ENCODE measurements around the gene C2CD2. TPM values are rescaled to one million over a fixed set of nuclear protein-coding genes. Genes with fewer than 3 reads are reported as not detected.

C2CD2 gene
- total and polyA plus RNA-seq, 2 experiments from 2014 or later, result 4.5 to 16.2 TPM

DNA sequence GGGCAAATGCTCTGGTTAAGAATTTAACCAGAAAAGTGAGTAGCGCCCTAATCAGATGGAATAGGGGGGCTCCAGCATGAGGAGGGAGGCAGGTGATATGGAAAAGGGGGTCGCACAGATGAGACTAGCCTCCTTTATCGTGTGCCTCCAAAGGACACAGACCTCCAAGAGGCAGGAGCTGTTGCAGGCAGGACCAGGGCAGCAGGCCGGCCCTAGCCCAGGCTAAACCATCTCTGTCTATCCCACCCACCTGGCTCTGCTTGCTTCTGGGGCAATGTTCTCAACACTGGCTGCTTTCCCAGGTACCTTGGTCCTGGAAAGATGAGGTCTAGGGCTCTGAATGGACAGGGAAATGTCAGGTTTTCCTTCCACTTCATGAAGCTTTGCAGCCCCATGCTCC is 36.3 kb downstream of the C2CD2 start:
- Histone ChIP-seq H3F3A (replicated peaks; ENCODE audit: low read depth) (no peaks in the 10 kb centered on the region), H4K20me1 (replicated peaks; ENCODE audit: insufficient read depth) (no peaks in the 10 kb centered on the region), H3K9me2 (ENCODE audit: insufficient read depth) (no peaks in the 10 kb centered on the region), H3K4me3 (no peak overlapping the region), H3K79me2 (replicated peaks; ENCODE audit: insufficient read depth) (no peaks in the 10 kb centered on the region), H2AFZ (no peak overlapping the region), H3K4me2 (no peak overlapping the region), H3K27me3 (ENCODE audit: insufficient read depth) (no peaks in the 10 kb centered on the region), H3K36me3 (ENCODE audit: insufficient read depth) (no peaks in the 10 kb centered on the region), H3K4me1 (ENCODE audit: insufficient read depth) (no peaks in the 10 kb centered on the region), H3K27ac (ENCODE audit: low read depth) (no peak overlapping the region)
- no peak overlapping the region for H3K4me3 Mint-ChIP-seq
- no peak for ATAC-seq
- H3K4me1 Mint-ChIP-seq, result no peaks in the 10 kb centered on the region
- H3K27me3 Mint-ChIP-seq (ENCODE audit: insufficient read depth, low read depth, poor library complexity), result peaks cover 4% of the 10 kb centered on the region
- H3K9me3 Mint-ChIP-seq, result peaks cover 3% of the 10 kb centered on the region; the same call in 1 of the 3 replicates
- TF ChIP-seq, protein P1, sequence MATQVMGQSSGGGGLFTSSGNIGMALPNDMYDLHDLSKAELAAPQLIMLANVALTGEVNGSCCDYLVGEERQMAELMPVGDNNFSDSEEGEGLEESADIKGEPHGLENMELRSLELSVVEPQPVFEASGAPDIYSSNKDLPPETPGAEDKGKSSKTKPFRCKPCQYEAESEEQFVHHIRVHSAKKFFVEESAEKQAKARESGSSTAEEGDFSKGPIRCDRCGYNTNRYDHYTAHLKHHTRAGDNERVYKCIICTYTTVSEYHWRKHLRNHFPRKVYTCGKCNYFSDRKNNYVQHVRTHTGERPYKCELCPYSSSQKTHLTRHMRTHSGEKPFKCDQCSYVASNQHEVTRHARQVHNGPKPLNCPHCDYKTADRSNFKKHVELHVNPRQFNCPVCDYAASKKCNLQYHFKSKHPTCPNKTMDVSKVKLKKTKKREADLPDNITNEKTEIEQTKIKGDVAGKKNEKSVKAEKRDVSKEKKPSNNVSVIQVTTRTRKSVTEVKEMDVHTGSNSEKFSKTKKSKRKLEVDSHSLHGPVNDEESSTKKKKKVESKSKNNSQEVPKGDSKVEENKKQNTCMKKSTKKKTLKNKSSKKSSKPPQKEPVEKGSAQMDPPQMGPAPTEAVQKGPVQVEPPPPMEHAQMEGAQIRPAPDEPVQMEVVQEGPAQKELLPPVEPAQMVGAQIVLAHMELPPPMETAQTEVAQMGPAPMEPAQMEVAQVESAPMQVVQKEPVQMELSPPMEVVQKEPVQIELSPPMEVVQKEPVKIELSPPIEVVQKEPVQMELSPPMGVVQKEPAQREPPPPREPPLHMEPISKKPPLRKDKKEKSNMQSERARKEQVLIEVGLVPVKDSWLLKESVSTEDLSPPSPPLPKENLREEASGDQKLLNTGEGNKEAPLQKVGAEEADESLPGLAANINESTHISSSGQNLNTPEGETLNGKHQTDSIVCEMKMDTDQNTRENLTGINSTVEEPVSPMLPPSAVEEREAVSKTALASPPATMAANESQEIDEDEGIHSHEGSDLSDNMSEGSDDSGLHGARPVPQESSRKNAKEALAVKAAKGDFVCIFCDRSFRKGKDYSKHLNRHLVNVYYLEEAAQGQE (IDR thresholded peaks at IDR 0.05; ENCODE audit: unreplicated experiment), result no peak
- TF ChIP-seq, protein P2, sequence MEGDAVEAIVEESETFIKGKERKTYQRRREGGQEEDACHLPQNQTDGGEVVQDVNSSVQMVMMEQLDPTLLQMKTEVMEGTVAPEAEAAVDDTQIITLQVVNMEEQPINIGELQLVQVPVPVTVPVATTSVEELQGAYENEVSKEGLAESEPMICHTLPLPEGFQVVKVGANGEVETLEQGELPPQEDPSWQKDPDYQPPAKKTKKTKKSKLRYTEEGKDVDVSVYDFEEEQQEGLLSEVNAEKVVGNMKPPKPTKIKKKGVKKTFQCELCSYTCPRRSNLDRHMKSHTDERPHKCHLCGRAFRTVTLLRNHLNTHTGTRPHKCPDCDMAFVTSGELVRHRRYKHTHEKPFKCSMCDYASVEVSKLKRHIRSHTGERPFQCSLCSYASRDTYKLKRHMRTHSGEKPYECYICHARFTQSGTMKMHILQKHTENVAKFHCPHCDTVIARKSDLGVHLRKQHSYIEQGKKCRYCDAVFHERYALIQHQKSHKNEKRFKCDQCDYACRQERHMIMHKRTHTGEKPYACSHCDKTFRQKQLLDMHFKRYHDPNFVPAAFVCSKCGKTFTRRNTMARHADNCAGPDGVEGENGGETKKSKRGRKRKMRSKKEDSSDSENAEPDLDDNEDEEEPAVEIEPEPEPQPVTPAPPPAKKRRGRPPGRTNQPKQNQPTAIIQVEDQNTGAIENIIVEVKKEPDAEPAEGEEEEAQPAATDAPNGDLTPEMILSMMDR (conservative IDR thresholded peaks at IDR 0.05; ENCODE audit: low read depth in 2 of 2), result no peak
- TF ChIP-seq JUNB (IDR thresholded peaks at IDR 0.05; ENCODE audit: unreplicated experiment), result no peak
- no peak for TF ChIP-seq ZNF331 (CRISPR knock-in tag; IDR thresholded peaks at IDR 0.05; ENCODE audit: low read depth)
- TF ChIP-seq, protein P3, sequence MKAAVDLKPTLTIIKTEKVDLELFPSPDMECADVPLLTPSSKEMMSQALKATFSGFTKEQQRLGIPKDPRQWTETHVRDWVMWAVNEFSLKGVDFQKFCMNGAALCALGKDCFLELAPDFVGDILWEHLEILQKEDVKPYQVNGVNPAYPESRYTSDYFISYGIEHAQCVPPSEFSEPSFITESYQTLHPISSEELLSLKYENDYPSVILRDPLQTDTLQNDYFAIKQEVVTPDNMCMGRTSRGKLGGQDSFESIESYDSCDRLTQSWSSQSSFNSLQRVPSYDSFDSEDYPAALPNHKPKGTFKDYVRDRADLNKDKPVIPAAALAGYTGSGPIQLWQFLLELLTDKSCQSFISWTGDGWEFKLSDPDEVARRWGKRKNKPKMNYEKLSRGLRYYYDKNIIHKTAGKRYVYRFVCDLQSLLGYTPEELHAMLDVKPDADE (IDR thresholded peaks at IDR 0.05), result no peak
- TF ChIP-seq, protein P4, sequence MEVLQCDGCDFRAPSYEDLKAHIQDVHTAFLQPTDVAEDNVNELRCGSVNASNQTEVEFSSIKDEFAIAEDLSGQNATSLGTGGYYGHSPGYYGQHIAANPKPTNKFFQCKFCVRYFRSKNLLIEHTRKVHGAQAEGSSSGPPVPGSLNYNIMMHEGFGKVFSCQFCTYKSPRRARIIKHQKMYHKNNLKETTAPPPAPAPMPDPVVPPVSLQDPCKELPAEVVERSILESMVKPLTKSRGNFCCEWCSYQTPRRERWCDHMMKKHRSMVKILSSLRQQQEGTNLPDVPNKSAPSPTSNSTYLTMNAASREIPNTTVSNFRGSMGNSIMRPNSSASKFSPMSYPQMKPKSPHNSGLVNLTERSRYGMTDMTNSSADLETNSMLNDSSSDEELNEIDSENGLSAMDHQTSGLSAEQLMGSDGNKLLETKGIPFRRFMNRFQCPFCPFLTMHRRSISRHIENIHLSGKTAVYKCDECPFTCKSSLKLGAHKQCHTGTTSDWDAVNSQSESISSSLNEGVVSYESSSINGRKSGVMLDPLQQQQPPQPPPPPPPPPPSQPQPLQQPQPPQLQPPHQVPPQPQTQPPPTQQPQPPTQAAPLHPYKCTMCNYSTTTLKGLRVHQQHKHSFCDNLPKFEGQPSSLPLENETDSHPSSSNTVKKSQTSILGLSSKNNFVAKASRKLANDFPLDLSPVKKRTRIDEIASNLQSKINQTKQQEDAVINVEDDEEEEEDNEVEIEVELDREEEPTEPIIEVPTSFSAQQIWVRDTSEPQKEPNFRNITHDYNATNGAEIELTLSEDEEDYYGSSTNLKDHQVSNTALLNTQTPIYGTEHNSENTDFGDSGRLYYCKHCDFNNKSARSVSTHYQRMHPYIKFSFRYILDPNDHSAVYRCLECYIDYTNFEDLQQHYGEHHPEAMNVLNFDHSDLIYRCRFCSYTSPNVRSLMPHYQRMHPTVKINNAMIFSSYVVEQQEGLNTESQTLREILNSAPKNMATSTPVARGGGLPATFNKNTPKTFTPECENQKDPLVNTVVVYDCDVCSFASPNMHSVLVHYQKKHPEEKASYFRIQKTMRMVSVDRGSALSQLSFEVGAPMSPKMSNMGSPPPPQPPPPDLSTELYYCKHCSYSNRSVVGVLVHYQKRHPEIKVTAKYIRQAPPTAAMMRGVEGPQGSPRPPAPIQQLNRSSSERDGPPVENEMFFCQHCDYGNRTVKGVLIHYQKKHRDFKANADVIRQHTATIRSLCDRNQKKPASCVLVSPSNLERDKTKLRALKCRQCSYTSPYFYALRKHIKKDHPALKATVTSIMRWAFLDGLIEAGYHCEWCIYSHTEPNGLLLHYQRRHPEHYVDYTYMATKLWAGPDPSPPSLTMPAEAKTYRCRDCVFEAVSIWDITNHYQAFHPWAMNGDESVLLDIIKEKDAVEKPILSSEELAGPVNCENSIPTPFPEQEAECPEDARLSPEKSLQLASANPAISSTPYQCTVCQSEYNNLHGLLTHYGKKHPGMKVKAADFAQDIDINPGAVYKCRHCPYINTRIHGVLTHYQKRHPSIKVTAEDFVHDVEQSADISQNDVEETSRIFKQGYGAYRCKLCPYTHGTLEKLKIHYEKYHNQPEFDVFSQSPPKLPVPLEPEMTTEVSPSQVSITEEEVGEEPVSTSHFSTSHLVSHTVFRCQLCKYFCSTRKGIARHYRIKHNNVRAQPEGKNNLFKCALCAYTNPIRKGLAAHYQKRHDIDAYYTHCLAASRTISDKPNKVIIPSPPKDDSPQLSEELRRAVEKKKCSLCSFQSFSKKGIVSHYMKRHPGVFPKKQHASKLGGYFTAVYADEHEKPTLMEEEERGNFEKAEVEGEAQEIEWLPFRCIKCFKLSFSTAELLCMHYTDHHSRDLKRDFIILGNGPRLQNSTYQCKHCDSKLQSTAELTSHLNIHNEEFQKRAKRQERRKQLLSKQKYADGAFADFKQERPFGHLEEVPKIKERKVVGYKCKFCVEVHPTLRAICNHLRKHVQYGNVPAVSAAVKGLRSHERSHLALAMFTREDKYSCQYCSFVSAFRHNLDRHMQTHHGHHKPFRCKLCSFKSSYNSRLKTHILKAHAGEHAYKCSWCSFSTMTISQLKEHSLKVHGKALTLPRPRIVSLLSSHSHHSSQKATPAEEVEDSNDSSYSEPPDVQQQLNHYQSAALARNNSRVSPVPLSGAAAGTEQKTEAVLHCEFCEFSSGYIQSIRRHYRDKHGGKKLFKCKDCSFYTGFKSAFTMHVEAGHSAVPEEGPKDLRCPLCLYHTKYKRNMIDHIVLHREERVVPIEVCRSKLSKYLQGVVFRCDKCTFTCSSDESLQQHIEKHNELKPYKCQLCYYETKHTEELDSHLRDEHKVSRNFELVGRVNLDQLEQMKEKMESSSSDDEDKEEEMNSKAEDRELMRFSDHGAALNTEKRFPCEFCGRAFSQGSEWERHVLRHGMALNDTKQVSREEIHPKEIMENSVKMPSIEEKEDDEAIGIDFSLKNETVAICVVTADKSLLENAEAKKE (CRISPR knock-in tag; IDR thresholded peaks at IDR 0.05), result no peak
- TF ChIP-seq ZNF114 (CRISPR knock-in tag; IDR thresholded peaks at IDR 0.05), result no peak
- TF ChIP-seq EZH2 (IDR thresholded peaks at IDR 0.05; ENCODE audit: low read depth, unreplicated experiment), result no peak
- TF ChIP-seq EZH2phosphoT487 (IDR thresholded peaks at IDR 0.05; ENCODE audit: unreplicated experiment), result no peak
- TF ChIP-seq STAT1 (IDR thresholded peaks at IDR 0.05; ENCODE audit: unreplicated experiment), result no peak
- no peak for TF ChIP-seq NANOG (IDR thresholded peaks at IDR 0.05; ENCODE audit: borderline replicate concordance)
- TF ChIP-seq POLR2AphosphoS5 (IDR thresholded peaks at IDR 0.05; ENCODE audit: low read depth), result no peak
- no peak for TF ChIP-seq CREB1 (CRISPR knock-in tag; IDR thresholded peaks at IDR 0.05; ENCODE audit: low read depth)
- peaks cover 21% of the 10 kb centered on the region for H3K36me3 Mint-ChIP-seq (ENCODE audit: low read depth)
- DNase-seq (ENCODE audit: low spot score), result no peak
- H3K27ac Mint-ChIP-seq, result no peak overlapping the region
